ENCODE data around the gene DPF3.

- TF ChIP-seq YY1 (IDR thresholded peaks at IDR 0.05; ENCODE audit: insufficient read depth, insufficient read length) (no peak), SUZ12 (IDR thresholded peaks at IDR 0.05; ENCODE audit: extremely low read depth, insufficient read depth, insufficient read length) (no peak)
These were observed 293.2 kb downstream of the DPF3 start for GRCh38 chr14:72600551-72601330.
